Activated B cell treated with CpG ODN at 0.5 μM for 24 hours (primary cell): ENCODE measurements around the gene RBFOX2. TPM values are rescaled to one million over a fixed set of nuclear protein-coding genes. Genes with fewer than 3 reads are reported as not detected.

ENCODE experiments used
- ATAC-seq: fragments of 200-7000 bp; cut with Tn5 transposase; one replicate; pipeline ENCODE4 v1.10.0; 2021; ENCODE audit warnings: low read depth, mild to moderate bottlenecking, moderate library complexity
- CTCF ChIA-PET: fragments of 350-600 bp; sonication (Branson Sonifier 250); formaldehyde crosslinking; loops from one replicate; lab custom pipeline; 2021; ENCODE audit warnings: antibody characterized with exemption; lab: Charles Lee
- POLR2A ChIA-PET: fragments of 350-600 bp; sonication (Branson Sonifier 250); formaldehyde crosslinking; loops from one replicate; lab custom pipeline; 2021; ENCODE audit warnings: antibody characterized with exemption; lab: Charles Lee
- DNase-seq: peaks from one replicate; pipeline ENCODE4 v3.0.0; 2022
- H3K27ac Mint-ChIP-seq: one replicate; pipeline ENCODE4 v1.8.0; 2020; ENCODE audit warnings: mixed read lengths
- H3K27me3 Mint-ChIP-seq: one replicate; pipeline ENCODE4 v1.8.0; 2021; ENCODE audit warnings: mixed read lengths
- H3K36me3 Mint-ChIP-seq: one replicate; pipeline ENCODE4 v1.8.0; 2021; ENCODE audit warnings: low read depth, mixed read lengths
- H3K4me1 Mint-ChIP-seq: one replicate; pipeline ENCODE4 v1.8.0; 2021; ENCODE audit warnings: mixed read lengths
- H3K4me3 Mint-ChIP-seq: one replicate; pipeline ENCODE4 v1.8.0; 2020; ENCODE audit warnings: mild to moderate bottlenecking, mixed read lengths
- H3K9me3 Mint-ChIP-seq: one replicate; pipeline ENCODE4 v1.8.0; 2020; ENCODE audit warnings: mixed read lengths
- intact Hi-C: fragments of 100-400 bp; cut with micrococcal nuclease; formaldehyde crosslinking; loops from one replicate; pipeline ENCODE4 v1.15.1; 2024
- total RNA-seq: library from RNA; stranded (reverse); gene quantifications from 2 replicates; pipeline ENCODE4 v1.2.3, GENCODE V29; 2022
- TF ChIP-seq, protein P1 (sequence below): fragments of 200-600 bp; IDR thresholded peaks from one replicate; pipeline ENCODE4 v1.8.0; 2022; ENCODE audit warnings: antibody characterized with exemption, mild to moderate bottlenecking

Gene RBFOX2
- total RNA-seq, 1 donor from 2014 or later: not detected

DNA sequence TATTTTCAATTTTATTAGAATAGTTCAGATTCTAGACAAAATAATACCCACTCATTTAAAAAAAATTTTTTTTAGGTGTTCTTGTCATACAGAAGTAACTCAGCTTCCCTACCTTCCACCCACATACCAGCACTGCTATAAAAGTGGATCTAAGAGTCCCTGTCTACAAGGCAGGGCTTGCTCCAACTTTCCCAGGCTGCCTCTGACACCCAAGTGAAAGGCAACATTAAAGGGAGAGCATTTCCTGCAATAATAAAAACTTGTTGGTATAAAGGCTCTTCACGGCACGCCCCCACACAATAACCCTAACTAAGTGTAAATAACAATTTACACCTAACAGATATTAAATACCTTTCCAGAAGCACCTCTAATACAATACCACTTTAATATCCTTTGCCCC is 183.7 kb downstream of the RBFOX2 start:
- intact Hi-C loops: loop anchor here (5.0 kb wide), 1 partner anchor 213 kb away; no protein-coding TSS in a partner anchor
- TF ChIP-seq, protein P1, sequence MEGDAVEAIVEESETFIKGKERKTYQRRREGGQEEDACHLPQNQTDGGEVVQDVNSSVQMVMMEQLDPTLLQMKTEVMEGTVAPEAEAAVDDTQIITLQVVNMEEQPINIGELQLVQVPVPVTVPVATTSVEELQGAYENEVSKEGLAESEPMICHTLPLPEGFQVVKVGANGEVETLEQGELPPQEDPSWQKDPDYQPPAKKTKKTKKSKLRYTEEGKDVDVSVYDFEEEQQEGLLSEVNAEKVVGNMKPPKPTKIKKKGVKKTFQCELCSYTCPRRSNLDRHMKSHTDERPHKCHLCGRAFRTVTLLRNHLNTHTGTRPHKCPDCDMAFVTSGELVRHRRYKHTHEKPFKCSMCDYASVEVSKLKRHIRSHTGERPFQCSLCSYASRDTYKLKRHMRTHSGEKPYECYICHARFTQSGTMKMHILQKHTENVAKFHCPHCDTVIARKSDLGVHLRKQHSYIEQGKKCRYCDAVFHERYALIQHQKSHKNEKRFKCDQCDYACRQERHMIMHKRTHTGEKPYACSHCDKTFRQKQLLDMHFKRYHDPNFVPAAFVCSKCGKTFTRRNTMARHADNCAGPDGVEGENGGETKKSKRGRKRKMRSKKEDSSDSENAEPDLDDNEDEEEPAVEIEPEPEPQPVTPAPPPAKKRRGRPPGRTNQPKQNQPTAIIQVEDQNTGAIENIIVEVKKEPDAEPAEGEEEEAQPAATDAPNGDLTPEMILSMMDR: no peak

DNA sequence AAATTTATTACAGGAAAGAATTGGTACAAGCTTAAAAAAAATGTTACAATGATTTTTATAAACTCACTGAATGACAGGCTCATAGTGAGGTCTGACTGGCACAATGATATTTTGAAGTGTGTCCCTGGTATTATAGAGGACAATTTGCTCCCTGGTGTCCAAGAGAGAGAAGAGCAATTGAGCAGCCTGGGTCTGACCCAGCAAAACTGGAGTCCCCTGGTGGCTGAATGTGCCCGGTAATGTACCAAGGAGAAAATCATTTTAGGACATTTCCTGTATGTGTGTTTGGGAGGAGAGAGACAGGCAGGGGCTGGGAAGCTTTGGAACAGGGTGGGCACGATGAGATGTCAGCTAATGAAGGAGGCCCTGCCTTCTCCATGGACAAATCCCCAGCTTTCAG is 185.7 kb downstream of the RBFOX2 start:
- Mint-ChIP-seq H3K36me3 (no peaks in the 10 kb centered on the region), H3K27ac (no peak overlapping the region), H3K4me1 (peaks cover 5% of the 10 kb centered on the region), H3K27me3 (peaks cover 27% of the 10 kb centered on the region), H3K4me3 (no peak overlapping the region), H3K9me3 (no peaks in the 10 kb centered on the region)
- CTCF ChIA-PET: no interaction called here
- ATAC-seq (no peak), DNase-seq (no peak)
- TF ChIP-seq, protein P1: no peak
- intact Hi-C loops: loop anchor here (5.0 kb wide), 1 partner anchor 211 kb away; no protein-coding TSS in a partner anchor
- POLR2A ChIA-PET: no interaction called here

More for the DNA sequence above, 183.7 kb downstream of the RBFOX2 start:
- ChIA-PET POLR2A (no interaction called here), CTCF (no interaction called here)
- H3K36me3 Mint-ChIP-seq: no peaks in the 10 kb centered on the region
- H3K27me3 Mint-ChIP-seq: peaks cover 15% of the 10 kb centered on the region
- no peak for ATAC-seq
- H3K27ac Mint-ChIP-seq: no peak overlapping the region
- H3K9me3 Mint-ChIP-seq: no peaks in the 10 kb centered on the region
- no peak overlapping the region for H3K4me3 Mint-ChIP-seq
- peaks cover under 1% of the 10 kb centered on the region for H3K4me1 Mint-ChIP-seq
- no peak for DNase-seq

DNA sequence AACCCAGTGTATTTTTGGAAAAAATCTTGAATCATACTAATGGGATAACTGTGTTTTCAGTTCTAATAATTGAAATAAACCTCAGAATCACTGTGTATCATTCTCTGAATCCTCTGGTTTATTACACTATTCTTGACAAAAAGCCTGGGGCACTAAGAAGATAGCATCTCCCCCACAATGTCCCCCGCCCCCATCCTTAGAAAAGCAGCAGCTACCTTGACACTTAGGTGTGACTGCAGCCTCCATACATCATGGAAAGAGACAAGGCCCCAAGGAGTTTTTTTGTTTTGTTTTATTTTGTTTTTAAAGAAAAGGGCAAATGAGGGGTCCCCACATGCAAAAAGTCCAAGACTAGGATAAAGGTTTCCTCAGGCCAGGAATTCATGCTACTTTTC is 186.1 kb downstream of the RBFOX2 start:
- Mint-ChIP-seq H3K4me3 (no peak overlapping the region), H3K9me3 (no peaks in the 10 kb centered on the region), H3K27ac (no peak overlapping the region), H3K4me1 (peaks cover 5% of the 10 kb centered on the region), H3K36me3 (no peaks in the 10 kb centered on the region), H3K27me3 (peaks cover 27% of the 10 kb centered on the region)
- POLR2A ChIA-PET: no interaction called here
- DNase-seq: no peak
- ATAC-seq: no peak
- CTCF ChIA-PET: no interaction called here
- intact Hi-C loops: loop anchor here (5.0 kb wide), 1 partner anchor 210 kb away; no protein-coding TSS in a partner anchor
- TF ChIP-seq, protein P1: no peak

DNA sequence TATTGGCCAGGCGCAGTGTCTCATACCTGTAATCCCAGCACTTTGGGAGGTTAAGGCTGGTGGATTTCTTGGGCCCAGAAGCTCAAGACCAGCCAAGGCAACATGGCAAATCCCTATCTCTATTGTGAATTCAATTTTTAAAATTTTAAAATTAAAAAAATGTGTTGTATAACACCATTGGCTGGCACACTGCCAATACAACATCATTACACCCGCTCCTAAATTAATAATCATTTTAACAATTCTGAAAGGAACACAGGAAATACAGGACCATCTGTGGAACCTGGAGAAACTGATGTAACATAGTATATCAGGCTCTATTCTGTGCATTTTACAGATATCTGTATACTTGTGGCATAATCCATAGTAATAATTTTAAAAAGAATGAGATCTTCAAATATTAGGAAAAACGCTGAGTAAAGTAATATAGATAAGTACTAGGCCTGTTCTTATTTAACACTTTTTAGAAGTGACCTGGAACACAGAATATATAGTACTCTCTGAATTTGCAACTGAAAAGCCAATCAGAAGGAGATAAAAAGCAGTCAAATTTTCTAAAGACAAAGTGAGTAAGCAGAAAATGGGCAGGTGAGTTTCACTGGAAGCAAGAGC is 186.6 kb downstream of the RBFOX2 start:
- ATAC-seq (no peak), DNase-seq (no peak)
- H3K27ac Mint-ChIP-seq: no peak overlapping the region
- TF ChIP-seq, protein P1: no peak
- H3K9me3 Mint-ChIP-seq: no peaks in the 10 kb centered on the region
- POLR2A ChIA-PET: no interaction called here
- peaks cover 30% of the 10 kb centered on the region for H3K27me3 Mint-ChIP-seq
- no peaks in the 10 kb centered on the region for H3K36me3 Mint-ChIP-seq
- H3K4me3 Mint-ChIP-seq: no peak overlapping the region
- CTCF ChIA-PET: no interaction called here
- intact Hi-C loops: loop anchor here (5.0 kb wide), 1 partner anchor 210 kb away; no protein-coding TSS in a partner anchor
- H3K4me1 Mint-ChIP-seq: peaks cover 5% of the 10 kb centered on the region

DNA sequence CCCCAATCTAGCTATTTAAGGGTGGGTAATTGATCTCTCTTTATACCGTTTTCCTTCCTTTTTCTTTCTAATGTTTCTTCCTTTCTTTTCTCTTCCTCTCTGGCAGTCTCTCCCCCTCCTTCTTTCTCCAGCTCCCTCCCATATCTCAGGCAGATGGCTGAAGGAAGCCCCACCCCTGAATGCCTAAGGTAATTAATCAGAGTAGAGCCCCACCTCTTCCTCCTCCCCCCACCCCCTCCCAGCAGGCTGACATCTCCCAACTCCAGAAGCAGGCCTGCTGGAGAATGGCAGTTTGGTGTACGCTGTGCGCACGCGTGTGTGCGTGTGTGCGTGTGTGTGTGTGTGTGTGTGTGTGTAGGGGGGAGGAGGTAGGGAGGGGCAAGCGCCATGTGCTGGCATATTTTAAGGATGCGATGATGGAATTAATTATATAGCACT is 188.3 kb downstream of the RBFOX2 start:
- ChIA-PET CTCF (interaction anchor here (1.6 kb wide), 1 partner anchor 10 kb away, joined by 5 read pairs; no protein-coding TSS in a partner anchor), POLR2A (no interaction called here)
- Mint-ChIP-seq H3K4me3 (no peak overlapping the region), H3K4me1 (peaks cover 5% of the 10 kb centered on the region), H3K27me3 (peaks cover 30% of the 10 kb centered on the region), H3K27ac (no peak overlapping the region), H3K36me3 (no peaks in the 10 kb centered on the region), H3K9me3 (no peaks in the 10 kb centered on the region)
- TF ChIP-seq, protein P1: no peak
- DNase-seq: no peak
- ATAC-seq: no peak
- intact Hi-C loops: loop anchor here (5.0 kb wide), 1 partner anchor 208 kb away; no protein-coding TSS in a partner anchor
